Measurements from ENCODE around the gene PUS3.
"Not testable (repeated sequence)": the region's sequence is repeated elsewhere in the genome, so short reads cannot be mapped to it uniquely, and the experiment has no call there.

Gene PUS3

DNA sequence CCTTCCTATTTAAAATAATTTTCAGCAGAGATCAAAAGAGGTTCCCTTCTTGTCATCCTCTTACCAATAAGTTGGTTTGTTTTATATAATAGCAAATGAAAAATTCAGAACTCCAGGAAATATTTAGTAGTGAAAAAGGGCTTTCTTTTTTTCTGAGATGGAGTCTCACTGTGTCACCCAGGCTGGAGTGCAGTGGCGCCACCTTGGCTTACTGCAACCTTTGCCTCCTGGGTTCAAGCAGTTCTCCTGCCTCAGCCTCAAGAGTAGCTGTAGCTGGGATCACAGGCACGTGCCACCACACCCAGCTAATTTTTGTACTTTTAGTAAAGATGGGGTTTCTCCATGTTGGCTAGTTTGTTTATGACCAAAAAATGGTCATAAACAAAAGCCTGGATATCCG lies 11.6 kb upstream of the PUS3 start:
- not testable (repeated sequence) for DNase-seq

DNA sequence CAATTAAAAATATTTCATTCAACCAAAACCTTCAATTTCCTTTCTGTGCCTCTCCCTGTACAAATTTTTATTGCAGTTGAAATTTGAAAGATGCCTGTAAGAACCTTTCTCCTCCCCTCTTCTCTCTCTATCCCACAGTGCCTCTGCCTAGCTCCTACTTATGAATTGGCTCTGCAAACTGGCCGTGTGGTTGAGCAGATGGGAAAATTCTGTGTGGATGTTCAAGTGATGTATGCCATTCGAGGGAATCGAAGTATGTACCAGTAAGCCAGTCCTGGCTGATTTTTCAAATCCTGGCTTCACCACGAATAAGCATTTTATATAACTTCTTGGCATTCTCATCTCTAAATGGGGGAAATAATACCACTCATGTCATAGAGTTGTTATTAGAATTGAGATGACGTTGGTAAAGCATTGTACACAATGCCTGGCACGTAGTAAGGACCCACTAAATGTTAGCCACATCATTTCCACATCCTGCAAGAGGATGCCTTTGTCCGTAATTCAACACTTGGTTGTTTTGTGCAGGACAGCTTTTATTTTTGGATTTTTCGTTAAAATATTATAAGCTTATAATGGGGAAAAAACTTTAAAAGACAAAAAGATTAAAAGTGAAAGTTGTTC lies 7.3 kb upstream of the PUS3 start:
- no peak for DNase-seq

DNA sequence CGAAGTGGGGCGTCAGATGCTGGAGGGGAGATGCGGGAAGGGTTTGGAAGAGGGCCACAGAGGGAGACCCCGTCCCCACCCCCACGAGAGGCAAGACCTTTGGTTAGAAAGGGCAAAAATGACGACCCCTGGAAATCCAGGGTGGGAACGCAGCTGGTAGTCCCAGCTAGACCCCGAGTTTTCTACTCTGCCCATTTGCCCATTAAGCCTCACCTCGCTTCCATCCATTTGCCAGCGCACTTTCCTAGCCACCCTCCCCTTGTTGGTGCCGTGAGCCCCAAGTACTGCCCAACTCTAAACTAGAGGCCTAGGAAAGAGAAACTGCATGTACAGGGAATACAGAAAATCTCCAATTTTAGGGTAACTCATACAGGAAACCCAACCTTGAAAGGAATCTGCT lies 1.7 kb upstream of the PUS3 start:
- no peak for DNase-seq

DNA sequence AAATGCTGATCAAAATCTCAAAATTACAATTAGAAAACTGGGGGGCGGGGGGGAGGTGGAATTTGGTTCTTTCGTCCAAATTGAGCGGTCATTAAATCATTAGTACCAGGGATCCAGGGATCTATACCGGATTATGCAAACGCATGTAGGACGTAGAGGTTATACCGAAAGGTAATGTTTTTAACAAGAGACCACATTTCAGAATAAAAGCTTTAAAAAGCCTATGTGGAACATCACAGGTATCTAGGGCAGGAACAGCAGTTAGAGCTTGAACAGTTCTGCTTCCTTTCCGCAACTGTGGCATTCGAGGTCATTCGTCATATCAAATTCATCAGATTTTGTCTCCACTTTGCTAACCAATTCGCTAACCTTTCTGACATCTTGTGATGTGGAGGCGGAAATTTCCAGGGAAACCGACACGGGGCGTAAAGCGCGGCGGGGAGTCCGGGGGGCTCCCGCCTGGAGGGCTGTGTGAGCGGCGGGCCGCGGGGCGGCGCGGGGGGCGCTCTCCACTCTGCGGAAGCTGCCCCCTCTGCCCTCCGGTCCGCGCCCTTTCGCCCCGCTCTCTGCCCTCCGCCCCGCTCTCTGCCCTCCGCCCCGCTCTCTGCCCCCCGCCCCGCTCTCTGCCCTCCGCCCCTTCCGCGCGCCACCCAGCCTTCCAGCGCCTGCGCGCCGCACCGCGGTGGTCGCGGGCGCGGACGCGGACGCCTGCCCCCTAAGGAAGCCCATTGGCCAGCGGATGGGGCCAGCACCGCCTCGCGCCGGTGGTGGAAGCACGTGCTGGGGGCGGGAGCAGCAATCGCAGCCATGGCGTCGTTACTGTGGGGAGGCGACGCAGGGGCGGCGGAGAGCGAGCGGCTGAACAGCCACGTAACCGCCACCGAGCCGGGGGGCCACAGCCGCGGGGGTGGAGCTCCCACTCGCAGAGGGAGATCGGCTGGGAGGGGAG lies 979 bp upstream of the PUS3 start, which contains the start of gene DDX25:
Gene DDX25, plus strand, starts transcription at position 798 of the 949 bp plus-strand sequence. Its CDS starts 10 bp downstream, at position 808.
- DNase-seq: peak; percentile 79

DNA sequence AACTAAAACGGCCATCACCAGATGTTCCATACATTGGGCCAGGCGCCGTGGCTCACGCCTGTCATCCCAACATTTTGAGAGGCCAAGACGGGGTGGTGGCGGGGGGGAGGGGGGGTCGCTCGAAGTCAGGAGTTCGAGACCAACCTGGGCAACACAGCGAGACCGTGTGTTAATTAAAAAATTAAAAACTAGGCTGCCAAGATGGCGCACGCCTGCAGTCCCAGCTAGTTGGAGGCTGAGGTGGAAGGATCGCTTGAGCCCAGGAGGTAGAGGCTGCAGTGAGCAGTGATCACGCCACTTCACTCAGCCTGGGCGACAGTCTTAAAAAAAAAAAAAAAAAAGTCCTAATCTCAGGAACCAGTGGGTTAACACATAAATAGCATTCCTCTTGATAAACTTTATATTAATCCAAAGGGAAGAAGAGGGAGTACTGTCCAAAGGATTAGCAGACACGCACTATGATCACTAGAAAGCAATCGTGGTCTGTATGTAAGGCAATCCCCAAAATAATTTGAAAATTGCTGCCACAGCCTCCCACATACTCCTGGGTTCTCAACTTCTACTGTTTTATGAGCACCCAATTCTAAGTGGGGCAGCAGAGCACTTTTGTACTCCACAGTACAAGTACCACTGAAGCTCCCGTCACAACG lies 604 bp downstream of the PUS3 start:
- DNase-seq: no peak

DNA sequence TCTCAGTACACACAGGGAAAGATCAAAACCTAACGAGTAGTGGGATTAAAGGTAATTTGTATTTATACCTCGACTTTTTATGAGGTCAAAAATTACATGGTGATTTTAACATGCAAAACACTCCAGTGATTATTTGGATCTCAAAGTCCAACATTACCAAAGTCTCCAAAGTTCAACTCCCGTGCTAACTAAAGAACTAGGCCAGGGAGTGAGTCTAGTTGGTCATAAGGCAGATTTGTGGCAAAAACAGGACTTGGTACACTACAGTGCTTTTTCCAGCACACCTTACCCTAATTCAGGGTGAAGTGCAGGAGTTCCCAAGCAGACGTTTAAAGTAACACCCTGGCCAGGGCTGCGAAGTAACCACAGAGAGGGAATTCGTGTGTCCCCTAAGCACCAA lies 1.1 kb downstream of the PUS3 start:
- DNase-seq: no peak

DNA sequence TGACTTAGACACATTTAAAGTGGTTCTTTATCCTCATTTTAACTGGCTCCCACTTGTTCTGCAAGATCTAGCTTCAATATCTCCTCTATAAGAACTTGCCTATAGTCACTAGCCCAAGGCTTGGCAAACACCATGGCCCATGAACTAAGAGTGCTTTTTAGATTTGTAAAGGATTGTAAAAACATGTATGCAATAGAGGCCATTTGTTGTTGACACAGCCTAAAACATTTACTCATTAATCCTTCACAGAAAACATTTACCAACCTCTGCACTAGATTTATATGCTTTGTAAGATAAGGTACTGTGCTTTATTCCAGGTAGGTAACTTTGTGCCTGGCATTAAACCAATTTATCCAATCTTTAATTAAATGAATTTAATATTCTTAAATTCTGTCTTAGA lies 10.0 kb downstream of the PUS3 start:
- no peak for DNase-seq

DNA sequence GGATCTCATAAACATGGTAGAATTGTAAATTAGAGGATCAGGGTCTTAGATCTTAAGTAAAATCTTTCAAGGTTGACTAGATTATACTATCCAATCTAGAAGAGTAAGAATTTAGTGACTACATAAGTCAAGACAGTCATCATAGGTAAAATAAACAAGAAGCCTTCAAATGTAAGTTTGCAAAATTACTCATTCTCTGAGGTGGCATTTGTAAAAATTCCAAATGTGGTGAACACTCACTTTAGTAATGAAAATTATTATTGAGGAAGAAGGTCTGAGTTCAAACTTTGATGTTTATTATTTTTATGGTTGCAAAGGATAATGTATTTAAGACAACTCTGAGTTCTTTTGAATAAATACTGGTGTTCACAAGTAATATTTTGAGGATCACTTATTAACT lies 10.9 kb downstream of the PUS3 start:
- DNase-seq: no peak

DNA sequence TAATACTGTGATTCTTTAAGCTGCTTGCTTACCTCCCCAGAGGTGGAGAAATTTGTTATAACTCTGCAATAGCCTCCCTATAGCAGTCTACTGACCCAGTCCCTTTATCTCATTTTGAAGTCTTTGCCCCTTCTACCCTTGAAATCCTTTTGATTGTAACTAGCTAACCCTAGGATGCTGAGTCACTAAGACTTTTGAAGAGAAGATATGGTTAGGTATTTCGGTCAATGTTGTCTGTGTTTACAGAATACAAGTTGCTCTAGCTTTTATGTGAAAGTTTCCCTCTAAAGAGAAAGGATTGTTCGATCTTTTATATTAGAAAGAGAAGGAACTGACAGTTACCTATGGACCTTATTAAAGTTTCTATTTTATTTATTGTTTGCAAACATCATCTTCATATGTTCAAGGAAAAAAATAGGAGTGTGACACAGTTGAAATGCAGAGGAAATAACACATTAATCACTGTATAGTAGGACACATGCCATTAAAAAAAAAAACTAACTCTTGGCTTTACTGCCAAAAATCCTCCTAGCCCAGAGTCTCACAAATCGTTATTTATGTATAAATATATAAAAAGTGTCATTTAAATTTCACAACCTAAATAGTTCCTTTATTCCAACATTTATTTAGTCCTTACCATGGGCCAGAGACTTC lies 12.4 kb downstream of the PUS3 start:
- no peak for DNase-seq

DNA sequence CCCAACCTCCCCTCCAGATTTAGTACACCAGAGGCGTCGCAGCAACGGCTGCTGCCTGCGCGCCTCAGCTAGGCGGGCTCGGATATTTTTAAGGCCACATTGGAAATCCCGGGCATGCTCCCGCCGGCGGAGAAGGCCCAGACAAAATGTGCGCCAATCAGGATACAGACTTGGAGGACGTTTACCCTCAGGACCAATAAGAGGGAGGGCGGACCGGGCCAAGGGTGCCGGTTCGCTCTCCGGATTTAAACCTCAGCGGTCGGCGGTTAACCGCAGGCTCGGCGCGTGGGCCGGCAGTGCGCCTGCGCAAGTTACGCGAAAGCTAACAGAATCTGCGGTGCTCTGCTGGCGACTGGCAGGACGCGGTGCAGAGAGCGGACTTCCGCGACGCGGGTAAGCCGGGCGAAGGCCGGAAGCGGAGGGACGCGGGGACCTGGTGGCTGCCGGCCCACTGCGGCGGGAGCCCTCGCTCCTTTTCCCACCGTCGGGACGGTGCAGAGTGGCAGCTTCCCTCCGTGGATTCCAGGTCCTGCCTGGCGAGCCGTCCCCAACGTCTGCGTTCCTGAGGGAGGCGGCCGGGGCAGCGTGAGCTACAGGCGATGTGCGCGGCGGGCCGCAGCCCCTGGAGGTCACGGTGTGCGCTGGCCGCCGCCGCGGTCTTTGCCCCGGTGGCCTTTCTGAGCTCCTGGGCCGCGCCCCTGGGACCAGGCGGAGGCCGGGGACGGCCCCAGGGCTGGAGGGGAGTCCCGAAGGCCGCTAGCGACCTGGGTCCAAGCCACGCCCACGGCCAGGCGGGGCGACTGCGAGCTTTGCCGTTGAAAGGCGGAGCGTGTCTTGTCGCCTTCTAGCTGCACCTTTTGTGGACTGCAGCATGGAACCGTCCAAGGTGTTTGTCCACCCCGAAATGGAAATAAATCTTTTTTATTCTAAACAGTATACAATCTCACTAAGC lies 15.4 kb downstream of the PUS3 start, which contains the start of gene HYLS1:
Gene HYLS1, plus strand, starts transcription at position 296 of the 952 bp plus-strand sequence. CDS start 11,701 bp downstream, outside the sequence.
- peak; percentile 75 for DNase-seq

DNA sequence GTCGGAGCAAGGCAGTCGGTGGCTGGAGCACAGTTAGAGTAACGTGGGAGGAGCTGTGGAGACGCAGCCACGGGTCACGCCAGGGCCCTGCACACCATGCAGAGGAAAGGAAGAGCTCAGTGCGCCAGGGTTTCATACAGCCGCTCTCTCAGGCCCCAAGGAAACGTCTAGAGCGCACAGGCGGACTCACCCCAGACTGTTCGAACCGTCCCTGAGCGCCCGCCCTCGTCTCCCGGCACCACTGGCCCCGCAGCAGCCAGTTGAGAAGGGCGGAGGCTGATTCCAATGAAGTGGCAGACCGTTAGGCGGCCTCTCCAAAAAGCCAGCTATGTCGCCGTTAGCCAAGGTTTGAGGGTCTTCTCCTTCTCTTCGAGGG lies 16.0 kb downstream of the PUS3 start:
- DNase-seq: no peak

DNA sequence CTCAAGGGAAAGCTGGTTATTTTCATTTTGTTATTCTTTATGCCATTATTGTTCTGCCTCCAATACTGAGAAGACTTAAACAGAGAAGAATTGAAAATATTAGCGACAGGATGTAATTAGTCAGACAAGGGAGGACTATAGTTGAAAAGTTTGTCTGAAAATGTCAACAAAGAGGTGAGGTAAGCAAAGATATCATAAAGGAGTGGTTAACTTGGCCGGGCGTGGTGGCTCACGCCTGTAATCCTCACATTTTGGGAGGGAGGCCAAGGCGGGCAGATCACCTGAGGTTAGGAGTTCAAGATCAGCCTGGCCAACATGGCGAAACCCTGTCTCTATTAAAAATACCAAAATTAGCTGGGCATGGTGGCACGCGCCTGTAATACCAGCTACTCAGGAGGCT lies 19.6 kb downstream of the PUS3 start:
- no peak for DNase-seq

DNA sequence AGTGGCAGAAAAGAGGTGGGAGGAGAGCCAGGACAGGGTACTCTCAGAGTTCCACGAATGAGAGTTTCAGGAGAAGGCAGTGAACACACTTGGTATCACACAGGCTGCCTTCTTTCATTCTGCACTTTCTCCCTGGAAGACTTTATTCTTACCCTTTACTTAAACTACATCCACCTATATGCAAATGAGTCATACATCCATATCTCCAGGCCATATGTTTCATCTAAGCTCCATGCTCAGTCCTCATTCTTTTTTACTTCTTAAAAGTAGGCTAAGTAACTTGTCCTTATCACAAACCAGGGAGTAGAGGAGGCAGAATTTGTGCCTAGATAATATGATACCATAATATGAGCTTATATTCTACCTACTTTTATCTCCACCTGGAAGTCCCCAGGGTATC lies 21.7 kb downstream of the PUS3 start:
- DNase-seq: no peak

DNA sequence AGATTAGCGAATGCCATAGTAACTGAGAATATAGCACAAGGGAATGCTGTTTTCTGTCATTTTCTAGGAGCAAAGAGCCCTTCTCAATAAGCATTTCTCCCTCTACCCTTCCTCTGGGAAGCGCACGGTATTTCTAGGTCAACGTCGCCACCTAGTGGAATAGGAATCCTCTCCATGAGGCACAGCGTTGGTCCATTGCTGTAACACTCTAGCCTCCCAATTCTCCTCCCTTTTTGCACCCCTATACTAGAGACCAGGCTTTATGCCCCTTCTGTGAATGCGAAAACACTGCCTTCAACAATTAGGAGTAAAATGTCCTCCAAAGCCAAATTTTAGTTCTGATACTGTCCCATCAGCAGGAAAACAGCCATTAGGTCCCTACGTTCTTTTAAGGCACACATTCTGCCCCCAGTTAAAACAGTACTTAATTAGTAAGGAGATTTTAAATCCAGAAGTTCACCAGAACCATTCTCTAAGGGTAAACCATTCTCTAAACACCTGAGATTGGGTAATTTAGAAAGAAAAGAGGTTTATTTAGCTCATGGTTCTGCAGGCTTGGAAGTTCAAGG lies 28.4 kb downstream of the PUS3 start:
- peak; percentile 69 for DNase-seq

DNA sequence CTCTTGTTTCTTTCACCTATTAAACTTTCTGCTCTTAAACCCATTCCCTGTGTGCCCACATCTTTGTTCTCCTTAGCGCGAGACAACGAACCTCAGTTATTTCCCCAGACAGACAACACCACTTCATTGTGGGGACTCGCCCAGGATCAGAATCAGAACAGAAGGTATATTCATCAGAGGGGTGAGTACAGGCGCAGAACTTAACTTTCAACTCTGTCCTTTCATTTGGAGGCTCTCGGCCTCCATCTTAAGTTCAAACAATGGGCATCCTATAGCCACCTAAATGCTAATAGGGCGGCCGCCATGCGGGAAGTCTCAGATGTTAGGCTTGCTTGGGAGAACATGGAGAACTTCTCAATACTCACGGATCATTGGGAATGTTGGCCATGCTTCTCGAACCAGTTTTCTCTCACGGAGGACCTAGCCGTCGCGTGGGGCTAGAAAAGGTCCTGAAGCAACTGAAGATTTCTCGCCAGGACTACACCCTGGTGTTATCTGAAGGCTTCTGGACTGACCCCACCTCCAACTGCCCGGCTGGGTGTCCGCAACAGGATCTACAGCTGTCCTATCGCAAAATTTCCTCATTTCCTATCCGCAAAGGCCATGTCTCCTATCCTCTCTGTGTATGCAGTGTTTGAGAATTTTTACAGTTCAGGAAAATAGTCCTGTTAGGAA lies 29.0 kb downstream of the PUS3 start:
- no peak for DNase-seq

DNA sequence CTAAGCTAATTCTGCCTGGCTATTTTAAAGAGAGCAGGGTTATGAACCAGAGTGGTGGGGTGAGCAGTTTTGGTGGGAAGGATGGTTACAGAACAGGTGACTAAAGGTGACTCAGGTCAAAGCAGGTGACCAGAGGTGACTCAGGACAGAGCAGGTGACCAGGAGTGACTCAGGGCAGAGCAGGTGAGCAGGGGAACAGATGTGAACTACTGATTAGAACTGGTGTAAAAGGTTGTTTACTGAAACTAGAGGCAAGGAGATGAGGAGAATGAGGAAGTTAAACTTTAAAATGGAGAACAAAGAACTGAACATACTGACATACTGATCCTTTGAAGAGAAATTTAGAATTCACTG lies 30.9 kb downstream of the PUS3 start:
- no peak for DNase-seq

DNA sequence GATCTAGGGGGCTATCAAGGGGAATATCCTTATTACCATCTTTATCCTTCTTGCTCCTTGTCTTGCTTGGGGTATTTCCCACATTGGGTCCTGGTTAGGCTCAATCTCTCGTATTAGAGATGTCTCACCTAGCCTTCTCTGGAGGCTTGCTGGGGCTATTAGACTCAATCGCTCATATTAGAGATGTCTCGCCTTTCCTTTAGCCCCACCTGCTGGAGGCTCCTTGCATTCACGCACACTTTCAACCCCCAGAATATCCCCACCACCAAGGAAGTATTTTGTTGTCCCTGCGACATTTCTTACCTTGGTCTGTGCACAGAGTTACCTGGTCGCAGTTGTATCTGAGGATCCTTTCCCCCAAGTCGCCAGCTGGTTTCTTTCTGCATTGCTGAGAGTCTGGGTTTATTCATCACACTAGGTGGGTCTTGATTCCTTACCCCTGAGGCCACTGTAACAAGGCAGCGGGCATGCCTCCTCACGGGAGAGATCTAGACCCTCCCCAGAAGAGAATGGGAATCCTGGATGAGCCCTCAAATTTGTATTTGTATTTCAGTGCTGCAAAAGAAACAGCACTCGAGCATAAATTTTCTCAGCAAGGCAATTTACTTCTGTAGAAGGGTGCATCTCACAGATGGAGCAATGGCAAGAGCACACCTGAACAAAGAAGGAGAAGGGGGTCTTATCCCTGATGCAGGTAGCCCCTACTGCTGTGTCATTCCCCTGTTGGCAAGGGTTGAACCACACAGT lies 31.4 kb downstream of the PUS3 start:
- DNase-seq: no peak

DNA sequence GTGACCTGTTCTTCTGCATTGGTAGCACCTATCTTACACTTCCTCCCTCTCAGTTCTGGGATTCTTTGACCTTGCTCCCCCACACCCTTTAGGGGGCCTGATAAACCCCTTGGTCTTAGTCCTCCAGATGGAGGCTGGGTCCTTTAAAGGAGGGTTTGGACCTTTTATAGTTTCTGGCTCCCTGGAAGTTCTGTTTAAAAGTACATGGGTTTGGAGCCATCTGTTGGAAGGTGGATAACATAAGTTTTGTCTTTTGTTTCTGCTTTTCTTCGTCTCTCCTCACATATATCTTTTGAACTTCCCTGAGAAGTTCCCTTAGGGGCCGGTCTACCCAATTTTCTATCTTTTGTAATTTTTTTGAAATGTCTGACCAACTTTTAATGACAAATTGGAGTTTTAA lies 33.5 kb downstream of the PUS3 start:
- DNase-seq: no peak

DNA sequence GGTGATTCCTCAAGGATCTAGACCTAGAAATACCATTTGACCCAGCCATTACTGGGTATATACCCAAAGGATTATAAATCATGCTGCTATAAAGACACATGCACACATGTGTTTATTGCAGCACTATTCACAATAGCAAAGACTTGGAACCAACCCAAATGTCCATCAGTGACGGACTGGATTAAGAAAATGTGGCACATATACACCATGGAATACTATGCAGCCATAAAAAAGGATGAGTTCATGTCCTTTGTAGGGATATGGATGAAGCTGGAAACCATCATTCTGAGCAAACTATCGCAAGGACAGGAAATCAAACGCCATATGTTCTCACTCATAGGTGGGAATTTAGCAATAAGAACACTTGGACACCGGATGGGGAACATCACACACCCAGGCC lies 37.7 kb downstream of the PUS3 start:
- DNase-seq: not testable (repeated sequence)

DNA sequence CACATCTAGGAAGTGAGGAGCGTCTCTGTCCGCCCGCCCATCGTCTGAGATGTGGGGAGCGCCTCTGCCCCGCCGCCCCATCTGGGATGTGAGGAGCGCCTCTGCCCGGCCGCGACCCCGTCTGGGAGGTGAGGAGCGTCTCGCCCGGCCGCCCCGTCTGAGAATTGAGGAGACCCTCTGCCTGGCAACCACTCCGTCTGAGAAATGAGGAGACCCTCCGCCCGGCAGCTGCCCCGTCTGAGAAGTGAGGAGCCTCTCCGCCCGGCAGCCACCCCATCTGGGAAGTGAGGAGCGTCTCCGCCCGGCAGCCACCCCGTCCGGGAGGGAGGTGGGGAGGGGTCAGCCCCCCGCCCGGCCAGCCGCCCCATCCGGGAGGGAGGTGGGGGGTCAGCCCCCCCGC lies 40.2 kb downstream of the PUS3 start:
- DNase-seq: not testable (repeated sequence)

Measured in NCI-H2227 treated with DMSO at 0.1 percent for 48 hours (cell line).